GM10248 (cell line): ENCODE data around the gene HES4.
"Not testable (repeated sequence)": the region's sequence is repeated elsewhere in the genome, so short reads cannot be mapped to it uniquely, and the experiment has no call there.

Experiments used
- CTCF ChIA-PET: fragments of 300-600 bp; sonication (Branson Sonifier 250); formaldehyde crosslinking; extraction: SDS; loops from one replicate; lab custom pipeline; 2021; ENCODE audit warnings: antibody characterized with exemption; lab: Yijun Ruan, JAX
- POLR2A ChIA-PET: fragments of 350-650 bp; sonication (Branson Sonifier 250); formaldehyde crosslinking; extraction: SDS; loops from one replicate; lab custom pipeline; 2020; ENCODE audit warnings: antibody characterized with exemption; lab: Yijun Ruan, JAX
- DNase-seq: peaks from one replicate; pipeline ENCODE4 v3.0.0; 2012; ENCODE audit errors: extremely low spot score
- TF ChIP-seq, protein P1 (sequence below): IDR thresholded peaks from 2 replicates; pipeline ENCODE4 v1.5.1; 2012; ENCODE audit warnings: mild to moderate bottlenecking, low read depth; ENCODE audit errors: extremely low read depth, missing control alignments, control extremely low read depth

HES4 gene

DNA sequence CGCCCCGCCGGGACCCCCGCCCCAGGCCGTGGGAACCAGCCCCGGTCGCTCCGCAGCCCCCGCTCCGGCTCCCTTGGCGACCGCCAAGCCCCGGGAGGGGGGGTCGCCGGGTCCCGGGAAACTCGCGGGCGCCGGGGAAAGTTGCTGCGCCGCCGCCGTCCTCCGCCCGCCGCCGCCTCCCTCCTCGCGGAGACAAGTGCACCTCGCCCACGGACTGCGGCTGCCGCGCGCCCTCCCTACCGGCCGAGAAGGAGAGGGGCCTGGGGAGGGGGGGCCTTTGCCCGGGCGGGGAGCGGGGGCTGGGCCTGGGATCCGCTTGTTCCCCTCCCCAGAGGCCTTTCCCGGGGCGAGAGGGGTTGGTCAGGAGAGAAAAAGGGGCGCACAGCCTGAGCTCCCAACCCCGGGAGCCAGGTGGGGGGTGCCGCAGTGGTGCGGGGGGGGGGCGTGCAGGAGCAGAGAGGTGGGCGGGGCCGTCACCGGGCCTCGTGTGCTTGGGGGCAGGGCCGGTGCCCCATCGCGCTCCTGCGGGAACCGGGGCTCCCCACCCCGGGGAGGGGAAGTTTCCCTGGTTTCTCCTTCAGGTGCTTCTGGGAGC is 20.6 kb upstream of the HES4 start:
- DNase-seq, result no peak

DNA sequence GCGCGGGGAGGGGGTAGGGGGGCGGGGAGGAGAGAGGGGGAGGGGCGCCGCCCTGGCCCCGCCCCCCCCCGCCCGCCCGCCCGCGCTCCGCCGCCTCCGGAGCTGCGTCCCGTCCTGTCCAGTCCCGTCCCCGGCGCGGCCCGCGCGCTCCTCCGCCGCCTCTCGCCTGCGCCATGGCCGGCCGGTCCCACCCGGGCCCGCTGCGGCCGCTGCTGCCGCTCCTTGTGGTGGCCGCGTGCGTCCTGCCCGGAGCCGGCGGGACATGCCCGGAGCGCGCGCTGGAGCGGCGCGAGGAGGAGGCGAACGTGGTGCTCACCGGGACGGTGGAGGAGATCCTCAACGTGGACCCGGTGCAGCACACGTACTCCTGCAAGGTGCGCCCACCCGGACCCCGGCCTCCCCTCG is 20.1 kb upstream of the HES4 start, which contains the start of gene AGRN:
Gene AGRN, plus strand, starts transcription at position 121 of the 405 bp plus-strand sequence. Its CDS starts 53 bp downstream, at position 174.
- POLR2A ChIA-PET, result no interaction called here
- peak; percentile 79 for DNase-seq
- TF ChIP-seq, protein P1, sequence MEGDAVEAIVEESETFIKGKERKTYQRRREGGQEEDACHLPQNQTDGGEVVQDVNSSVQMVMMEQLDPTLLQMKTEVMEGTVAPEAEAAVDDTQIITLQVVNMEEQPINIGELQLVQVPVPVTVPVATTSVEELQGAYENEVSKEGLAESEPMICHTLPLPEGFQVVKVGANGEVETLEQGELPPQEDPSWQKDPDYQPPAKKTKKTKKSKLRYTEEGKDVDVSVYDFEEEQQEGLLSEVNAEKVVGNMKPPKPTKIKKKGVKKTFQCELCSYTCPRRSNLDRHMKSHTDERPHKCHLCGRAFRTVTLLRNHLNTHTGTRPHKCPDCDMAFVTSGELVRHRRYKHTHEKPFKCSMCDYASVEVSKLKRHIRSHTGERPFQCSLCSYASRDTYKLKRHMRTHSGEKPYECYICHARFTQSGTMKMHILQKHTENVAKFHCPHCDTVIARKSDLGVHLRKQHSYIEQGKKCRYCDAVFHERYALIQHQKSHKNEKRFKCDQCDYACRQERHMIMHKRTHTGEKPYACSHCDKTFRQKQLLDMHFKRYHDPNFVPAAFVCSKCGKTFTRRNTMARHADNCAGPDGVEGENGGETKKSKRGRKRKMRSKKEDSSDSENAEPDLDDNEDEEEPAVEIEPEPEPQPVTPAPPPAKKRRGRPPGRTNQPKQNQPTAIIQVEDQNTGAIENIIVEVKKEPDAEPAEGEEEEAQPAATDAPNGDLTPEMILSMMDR, result no peak
- CTCF ChIA-PET, result interaction anchor here (1.3 to 3.9 kb wide), 8 partner anchors 12 to 44 kb away, joined by 4 to 26 read pairs (median 6); partner anchors contain the start of gene PERM1

More for the DNA sequence above, 20.6 kb upstream of the HES4 start:
- ChIA-PET CTCF (interaction anchor here (1.0 to 3.3 kb wide), 3 partner anchors 12 to 36 kb away, joined by 3 to 26 read pairs (median 4); no protein-coding TSS in a partner anchor), POLR2A (no interaction called here)
- TF ChIP-seq, protein P1, result no peak

DNA sequence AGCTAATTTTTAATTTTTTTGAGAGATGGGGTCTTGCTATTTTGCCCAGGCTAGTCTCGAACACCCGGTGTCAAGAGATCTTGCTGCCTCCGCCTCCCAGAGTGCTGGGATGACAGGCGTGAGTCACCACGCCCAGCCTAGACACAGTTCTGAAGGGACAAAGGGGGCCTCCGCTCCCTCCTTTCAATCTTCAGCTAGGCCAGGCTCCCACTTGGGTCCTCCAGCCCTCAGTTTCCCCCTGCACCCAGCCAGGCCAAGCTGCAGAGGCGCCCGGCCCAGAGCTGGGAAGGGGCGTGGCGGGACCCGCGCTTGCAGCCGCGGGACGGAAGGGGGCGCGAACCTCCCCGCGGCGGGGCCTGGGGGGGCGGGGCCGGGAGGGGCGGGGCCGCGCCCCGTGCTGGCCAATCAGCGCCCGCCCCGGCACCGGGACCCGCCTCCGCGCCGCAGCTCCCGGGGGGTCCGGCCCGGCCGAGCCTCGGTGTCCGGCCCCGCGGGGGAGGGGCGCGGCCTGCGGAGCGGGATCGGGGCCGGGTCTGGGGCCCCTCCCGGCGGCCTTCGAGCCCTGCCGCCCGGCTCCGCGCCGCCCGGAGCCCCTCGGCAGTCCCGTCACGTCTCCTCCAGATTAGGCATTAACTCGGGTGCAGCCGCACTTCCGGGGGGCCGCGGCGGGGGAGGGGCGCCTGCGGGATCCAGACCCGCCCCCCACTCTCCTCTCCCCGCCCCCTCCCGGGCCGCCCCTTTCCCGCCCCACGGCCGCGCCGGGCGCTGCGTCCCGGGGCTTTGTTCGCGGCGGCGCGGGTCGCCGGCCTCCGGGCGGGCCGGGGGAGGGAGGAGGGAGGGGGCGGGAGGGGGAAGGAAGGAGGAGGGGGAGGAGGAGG is 19.5 kb upstream of the HES4 start:
- TF ChIP-seq, protein P1, result peak; percentile 73
- DNase-seq, result peak; percentile 95
- CTCF ChIA-PET, result interaction anchor here (0.6 to 3.9 kb wide), 14 partner anchors 9 to 45 kb away, joined by 3 to 26 read pairs (median 5); partner anchors contain the start of gene PERM1
- POLR2A ChIA-PET, result no interaction called here

DNA sequence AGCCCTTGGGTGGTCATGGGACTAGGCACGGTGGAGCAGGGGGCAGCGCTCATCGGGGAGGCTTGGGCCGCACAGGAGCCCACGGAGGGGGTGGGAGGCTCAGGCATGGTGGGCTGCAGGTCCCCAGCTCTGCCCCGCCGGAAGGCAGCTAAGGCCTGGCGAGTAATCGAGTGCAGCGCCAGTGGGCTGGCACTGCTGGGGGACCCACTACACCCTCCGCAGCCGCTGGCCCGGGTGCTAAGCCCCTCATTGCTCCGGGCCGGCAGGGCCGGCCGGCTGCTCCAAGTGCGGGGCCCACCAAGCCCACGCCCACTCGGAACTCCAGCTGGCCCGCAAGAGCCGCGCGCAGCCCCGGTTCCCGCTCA is 18.4 kb upstream of the HES4 start:
- CTCF ChIA-PET, result interaction anchor here (1.0 to 3.9 kb wide), 10 partner anchors 8 to 114 kb away, joined by 3 to 26 read pairs (median 6); no protein-coding TSS in a partner anchor
- POLR2A ChIA-PET, DNase-seq: not testable (repeated sequence)

DNA sequence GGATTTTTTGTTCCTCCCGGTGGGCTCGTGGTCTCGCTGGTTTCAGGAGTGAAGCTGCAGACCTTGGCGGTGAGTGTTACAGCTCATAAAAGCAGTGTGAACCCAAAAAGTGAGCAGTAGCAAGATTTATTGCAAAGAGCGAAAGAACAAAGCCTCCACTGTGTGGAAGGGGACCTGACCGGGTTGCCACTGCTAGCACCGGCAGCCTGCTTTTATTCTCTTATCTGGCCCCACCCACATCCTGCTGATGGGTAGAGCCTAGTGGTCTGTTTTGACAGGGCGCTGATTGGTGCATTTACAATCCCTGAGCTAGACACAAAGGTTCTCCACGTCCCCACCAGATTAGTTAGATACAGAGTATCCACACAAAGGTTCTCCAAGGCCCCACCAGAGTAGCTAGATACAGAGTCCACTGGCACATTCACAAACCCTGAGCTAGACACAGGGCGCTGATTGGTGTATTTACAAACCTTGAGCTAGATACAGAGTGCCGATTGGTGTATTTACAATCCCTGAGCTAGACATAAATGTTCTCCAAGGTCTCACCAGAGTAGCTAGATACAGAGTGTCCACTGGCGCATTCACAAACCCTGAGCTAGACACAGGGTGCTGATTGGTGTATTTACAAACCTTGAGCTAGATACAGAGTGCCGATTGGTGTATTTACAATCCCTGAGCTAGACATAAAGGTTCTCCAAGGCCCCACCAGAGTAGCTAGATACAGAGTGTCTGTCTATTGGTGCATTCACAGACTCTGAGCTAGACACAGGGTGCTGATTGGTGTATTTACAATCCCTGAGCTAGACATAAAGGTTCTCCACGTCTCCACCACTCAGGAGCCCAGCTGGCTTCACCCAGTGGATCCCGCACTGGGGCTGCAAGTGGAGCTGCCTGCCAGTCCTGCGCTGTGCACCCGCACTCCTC is 17.8 kb upstream of the HES4 start:
- POLR2A ChIA-PET, DNase-seq: not testable (repeated sequence)
- CTCF ChIA-PET, result interaction anchor here (1.3 to 3.9 kb wide), 7 partner anchors 15 to 113 kb away, joined by 3 to 26 read pairs (median 8); no protein-coding TSS in a partner anchor

DNA sequence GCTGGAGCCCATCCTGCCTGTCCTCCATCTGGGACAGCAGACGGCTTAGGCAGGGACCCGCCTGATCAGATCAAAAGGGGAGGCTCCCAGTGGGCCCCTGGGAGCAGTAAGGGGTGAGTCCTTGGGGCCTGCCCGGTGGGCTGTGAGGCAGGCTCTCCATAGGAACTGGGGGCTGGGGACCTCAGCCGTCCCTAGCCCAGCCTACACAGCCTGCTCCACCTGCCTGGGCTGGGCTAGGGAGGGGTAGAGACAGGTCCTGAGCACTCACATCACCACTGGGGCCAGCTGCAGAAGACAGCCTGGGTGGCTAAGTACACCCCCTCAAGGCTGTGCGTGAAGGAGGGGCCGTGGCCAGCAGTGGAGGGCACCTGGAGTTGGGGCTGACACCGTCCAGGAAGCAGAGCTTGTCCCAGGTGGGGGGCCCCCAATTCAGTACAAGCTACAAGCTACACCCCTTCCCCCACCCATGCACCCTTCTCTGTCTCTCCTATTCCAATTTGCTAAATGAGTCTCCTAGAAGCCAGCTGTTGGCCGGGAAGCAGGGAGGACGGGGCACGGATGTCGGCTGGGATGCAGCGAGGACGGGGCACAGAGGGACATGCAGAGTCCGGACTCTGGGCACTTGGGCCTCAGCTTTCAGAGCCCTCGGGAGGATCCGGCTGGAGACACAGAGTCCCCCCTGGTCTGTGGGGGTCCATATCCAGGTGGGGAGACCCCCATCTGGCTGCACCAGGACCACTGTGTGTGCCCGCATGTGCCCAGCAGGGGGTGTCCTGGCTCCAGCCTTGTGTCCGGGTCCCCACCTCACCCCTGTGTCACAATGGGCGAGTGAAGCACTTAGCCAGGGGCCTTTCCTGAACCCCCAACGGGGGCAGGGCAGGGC is 15.1 kb upstream of the HES4 start:
- ChIA-PET POLR2A (interaction anchor here (1.5 kb wide), 1 partner anchor 9 kb away, joined by 3 read pairs; no protein-coding TSS in a partner anchor), CTCF (interaction anchor here (1.0 to 3.1 kb wide), 10 partner anchors 10 to 277 kb away, joined by 3 to 22 read pairs (median 6); no protein-coding TSS in a partner anchor)
- TF ChIP-seq, protein P1, result peak; percentile 28
- no peak for DNase-seq
